ENCODE measurements around the gene CD160. TPM values are rescaled to one million over a fixed set of nuclear protein-coding genes. Genes with fewer than 3 reads are reported as not detected.

The CD160 gene
- total and polyA plus RNA-seq, 3 donors from 2014 or later: 0.31 to 0.45 TPM; not detected in 1

GRCh38 chr1:145705622-145706021 is 13.7 kb upstream of the CD160 start:
- 89% methylated on average over 7 of the region's 7 CpGs for WGBS, 2 donors
- intact Hi-C loops (cut with DNase I; ENCODE audit: low total_unique reads): no loop called here
- DNase-seq: no peak
- Histone ChIP-seq H3K36me3 (ENCODE audit: low read depth, missing control alignments) (no peaks in the 10 kb centered on the region), H3K4me3 (no peak overlapping the region), H3K27me3 (no peaks in the 10 kb centered on the region), H3K9me3 (no peaks in the 10 kb centered on the region), H3K27ac (no peak overlapping the region), H3K4me1 (no peaks in the 10 kb centered on the region)
- TF ChIP-seq, protein P1, sequence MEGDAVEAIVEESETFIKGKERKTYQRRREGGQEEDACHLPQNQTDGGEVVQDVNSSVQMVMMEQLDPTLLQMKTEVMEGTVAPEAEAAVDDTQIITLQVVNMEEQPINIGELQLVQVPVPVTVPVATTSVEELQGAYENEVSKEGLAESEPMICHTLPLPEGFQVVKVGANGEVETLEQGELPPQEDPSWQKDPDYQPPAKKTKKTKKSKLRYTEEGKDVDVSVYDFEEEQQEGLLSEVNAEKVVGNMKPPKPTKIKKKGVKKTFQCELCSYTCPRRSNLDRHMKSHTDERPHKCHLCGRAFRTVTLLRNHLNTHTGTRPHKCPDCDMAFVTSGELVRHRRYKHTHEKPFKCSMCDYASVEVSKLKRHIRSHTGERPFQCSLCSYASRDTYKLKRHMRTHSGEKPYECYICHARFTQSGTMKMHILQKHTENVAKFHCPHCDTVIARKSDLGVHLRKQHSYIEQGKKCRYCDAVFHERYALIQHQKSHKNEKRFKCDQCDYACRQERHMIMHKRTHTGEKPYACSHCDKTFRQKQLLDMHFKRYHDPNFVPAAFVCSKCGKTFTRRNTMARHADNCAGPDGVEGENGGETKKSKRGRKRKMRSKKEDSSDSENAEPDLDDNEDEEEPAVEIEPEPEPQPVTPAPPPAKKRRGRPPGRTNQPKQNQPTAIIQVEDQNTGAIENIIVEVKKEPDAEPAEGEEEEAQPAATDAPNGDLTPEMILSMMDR (IDR thresholded peaks at IDR 0.05): no peak
- no peak for TF ChIP-seq POLR2A (IDR thresholded peaks at IDR 0.05)

- intact Hi-C loops (cut with DNase I; ENCODE audit: low total_unique reads): no loop called here
- no peaks in the 10 kb centered on the region for H3K27me3 ChIP-seq
- no peak overlapping the region for H3K27ac ChIP-seq
- DNase-seq: no peak
- no peaks in the 10 kb centered on the region for H3K4me1 ChIP-seq
- no peak overlapping the region for H3K4me3 ChIP-seq
- H3K9me3 ChIP-seq: no peaks in the 10 kb centered on the region
- H3K36me3 ChIP-seq (ENCODE audit: low read depth, missing control alignments): no peaks in the 10 kb centered on the region
- no peak for TF ChIP-seq POLR2A (IDR thresholded peaks at IDR 0.05)
- TF ChIP-seq, protein P1 (IDR thresholded peaks at IDR 0.05): no peak
- 88 to 90% methylated on average over 2 of the region's 2 CpGs for WGBS, 2 donors
These were observed 13.1 kb upstream of the CD160 start for GRCh38 chr1:145706086-145706664.

- TF ChIP-seq, protein P1 (IDR thresholded peaks at IDR 0.05): no peak
- TF ChIP-seq POLR2A (IDR thresholded peaks at IDR 0.05): no peak
- WGBS, 2 donors: 80 to 82% methylated on average over 6 to 9 of the region's 9 CpGs
These were observed 12.0 kb upstream of the CD160 start, which contains the start of gene PDZK1 for GRCh38 chr1:145707183-145707867. TSS of gene PDZK1 (minus strand) at chr1:145707368. CDS start at chr1:145688021, 19,347 bp downstream.

DNA sequence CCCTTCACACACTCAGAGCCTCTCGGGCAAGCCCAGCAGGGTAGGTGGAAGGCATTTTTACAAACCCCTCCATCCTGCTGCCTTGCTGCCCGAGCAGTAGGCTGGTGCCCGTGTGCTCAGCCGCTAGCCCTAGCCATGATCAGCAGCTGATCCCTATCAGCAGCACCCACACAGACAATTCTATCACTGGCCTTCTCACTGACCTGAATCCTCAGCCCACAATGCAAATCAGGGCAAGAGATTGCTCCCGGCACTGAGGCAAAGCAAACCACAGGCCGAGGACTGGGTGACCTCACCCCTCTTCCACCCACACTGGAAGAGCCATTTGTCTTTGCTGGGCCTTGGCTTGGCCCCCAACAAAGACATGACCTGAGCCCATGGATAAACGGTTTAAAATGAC is 11.2 kb upstream of the CD160 start:
- intact Hi-C loops (cut with DNase I; ENCODE audit: low total_unique reads): no loop called here
- H3K27me3 ChIP-seq: no peaks in the 10 kb centered on the region
- H3K27ac ChIP-seq: no peak overlapping the region
- H3K36me3 ChIP-seq (ENCODE audit: low read depth, missing control alignments): no peaks in the 10 kb centered on the region
- H3K9me3 ChIP-seq: no peaks in the 10 kb centered on the region
- DNase-seq: no peak
- TF ChIP-seq, protein P1 (IDR thresholded peaks at IDR 0.05): no peak
- TF ChIP-seq POLR2A (IDR thresholded peaks at IDR 0.05): no peak
- H3K4me1 ChIP-seq: no peaks in the 10 kb centered on the region
- WGBS, 2 donors: 30 to 59% methylated on average over 2 to 7 of the region's 7 CpGs
- H3K4me3 ChIP-seq: no peak overlapping the region

More at GRCh38 chr1:145707183-145707867, 12.0 kb upstream of the CD160 start, which contains the start of gene PDZK1:
- H3K9me3 ChIP-seq: no peaks in the 10 kb centered on the region
- intact Hi-C loops (cut with DNase I; ENCODE audit: low total_unique reads): no loop called here
- H3K27ac ChIP-seq: no peak within 1 kb of the TSS
- H3K4me3 ChIP-seq: no peak within 1 kb of the TSS
- no peaks in the 10 kb centered on the region for H3K4me1 ChIP-seq
- no peaks in the 10 kb centered on the region for H3K36me3 ChIP-seq (ENCODE audit: low read depth, missing control alignments)
- H3K27me3 ChIP-seq: no peaks in the 10 kb centered on the region
- no peak for DNase-seq

All from testis (tissue), 3 donors.